Liver (tissue), 9 donors: ENCODE data around the gene PTCD1. TPM values are rescaled to one million over a fixed set of nuclear protein-coding genes. Genes with fewer than 3 reads are reported as not detected.
A peak's percentile ranks its signal among the peaks of the same experiment; 100 is the strongest.

Experiments
- DNase-seq: peaks from one replicate; pipeline ENCODE4 v3.0.0-alpha.2; 2017; ENCODE audit warnings: low spot score
- H3K27ac ChIP-seq, 2 donors: one replicate each; pipeline ENCODE4 v1.7.0; 2013; ENCODE audit warnings: inconsistent platforms in 2 of 2, low read length in 2 of 2, control low read depth in 1 of 2, low read depth in 1 of 2, mild to moderate bottlenecking in 1 of 2
- H3K27me3 ChIP-seq, 4 donors: one replicate each; pipeline versions ENCODE4 v1.6.1 to v1.7.0; 2013; ENCODE audit warnings: low read length in 3 of 4, inconsistent platforms in 1 of 4, mild to moderate bottlenecking in 1 of 4, moderate library complexity in 1 of 4; ENCODE audit not compliant: control insufficient read depth in 4 of 4, insufficient read depth in 4 of 4
- H3K36me3 ChIP-seq, 4 donors: one replicate each; pipeline versions ENCODE4 v1.6.1 to v1.7.0; 2013; ENCODE audit warnings: low read length in 3 of 4, mild to moderate bottlenecking in 3 of 4, low read depth in 1 of 4, moderate library complexity in 1 of 4; ENCODE audit not compliant: control insufficient read depth in 4 of 4, insufficient read depth in 3 of 4
- H3K4me1 ChIP-seq, 4 donors: one replicate each; pipeline versions ENCODE4 v1.6.1 to v1.7.0; 2013; ENCODE audit warnings: low read length in 3 of 4, mild to moderate bottlenecking in 3 of 4, moderate library complexity in 1 of 4; ENCODE audit not compliant: control insufficient read depth in 4 of 4, insufficient read depth in 4 of 4
- H3K4me3 ChIP-seq, 3 donors: one replicate each; pipeline versions ENCODE4 v1.6.1 to v1.7.0; 2013; ENCODE audit warnings: low read length in 3 of 3, control low read depth in 1 of 3, low read depth in 1 of 3, mild to moderate bottlenecking in 1 of 3
- H3K9ac ChIP-seq, 2 donors: one replicate each; pipeline ENCODE4 v1.7.0; 2013; ENCODE audit warnings: low read length in 2 of 2, mild to moderate bottlenecking in 2 of 2, moderate library complexity in 2 of 2, control low read depth in 1 of 2, low read depth in 1 of 2
- H3K9me3 ChIP-seq, 4 donors: one replicate each; pipeline versions ENCODE4 v1.6.1 to v1.7.0; 2013; ENCODE audit warnings: low read length in 3 of 4; ENCODE audit not compliant: control insufficient read depth in 4 of 4
- ATF3 ChIP-seq: IDR thresholded peaks from 2 replicates; pipeline ENCODE4 v1.6.1; 2016; ENCODE audit warnings: antibody characterized with exemption
- CTCF ChIP-seq: fragments of 150-350 bp; IDR thresholded peaks from 2 replicates; pipeline ENCODE4 v1.5.1; 2017; ENCODE audit warnings: improper control_type of control experiment, low read depth, low read length; ENCODE audit not compliant: missing input control
- EGR1 ChIP-seq, 2 donors: IDR thresholded peaks; 2 replicates each; pipeline ENCODE4 v1.6.1; 2016 to 2018; ENCODE audit warnings: antibody characterized with exemption in 2 of 2, low read depth in 2 of 2
- FOXA1 ChIP-seq: IDR thresholded peaks from 2 replicates; pipeline ENCODE4 v1.6.1; 2016; ENCODE audit warnings: antibody characterized with exemption
- FOXA2 ChIP-seq: IDR thresholded peaks from 2 replicates; pipeline ENCODE4 v1.6.1; 2016; ENCODE audit warnings: antibody characterized with exemption
- HNF4A ChIP-seq, 2 donors: conservative IDR thresholded peaks; 2 replicates each; pipeline ENCODE4 v1.6.1; 2016; ENCODE audit warnings: antibody characterized with exemption in 2 of 2, mild to moderate bottlenecking in 2 of 2
- HNF4G ChIP-seq: IDR thresholded peaks from 2 replicates; pipeline ENCODE4 v1.6.1; 2016; ENCODE audit warnings: antibody characterized with exemption
- JUND ChIP-seq, 2 donors: IDR thresholded peaks; 2 replicates each; pipeline ENCODE4 v1.6.1; 2016; ENCODE audit warnings: antibody characterized with exemption in 2 of 2
- MAX ChIP-seq: IDR thresholded peaks from 2 replicates; pipeline ENCODE4 v1.6.1; 2016; ENCODE audit warnings: antibody characterized with exemption
- NR2F2 ChIP-seq: IDR thresholded peaks from 2 replicates; pipeline ENCODE4 v1.6.1; 2016; ENCODE audit warnings: antibody characterized with exemption
- RAD21 ChIP-seq, 2 donors: IDR thresholded peaks; 2 replicates each; pipeline ENCODE4 v1.6.1; 2016; ENCODE audit warnings: antibody characterized with exemption in 2 of 2, mild to moderate bottlenecking in 2 of 2
- REST ChIP-seq: IDR thresholded peaks from 2 replicates; pipeline ENCODE4 v1.6.1; 2016; ENCODE audit warnings: antibody characterized with exemption, mild to moderate bottlenecking
- RXRA ChIP-seq, 2 donors: IDR thresholded peaks; 2 replicates each; pipeline ENCODE4 v1.6.1; 2017 to 2018; ENCODE audit warnings: antibody characterized with exemption in 2 of 2, mild to moderate bottlenecking in 1 of 2
- SP1 ChIP-seq: IDR thresholded peaks from 2 replicates; pipeline ENCODE4 v1.6.1; 2018; ENCODE audit warnings: antibody characterized with exemption, mild to moderate bottlenecking
- YY1 ChIP-seq: IDR thresholded peaks from 2 replicates; pipeline ENCODE4 v1.6.1; 2016; ENCODE audit warnings: antibody characterized with exemption, mild to moderate bottlenecking
- ZBTB33 ChIP-seq: IDR thresholded peaks from 2 replicates; pipeline ENCODE4 v1.6.1; 2016; ENCODE audit warnings: antibody characterized with exemption
- WGBS: extraction: QIAGEN DNeasy Blood & Tissue Kit; methylation state at CpG from one replicate; pipeline ENCODE4 v1.1.7; 2013; 5-methylcytosine and 5-hydroxymethylcytosine counted together
- polyA plus RNA-seq, 2 donors: library from polyadenylated mRNA; stranded (reverse) in 1 of 2; unstranded in 1 of 2; fragments of 200-250 nt in 1 of 2; fragments of >200 nt in 1 of 2; fragmentation: Nextera tagmentation in 1 of 2; extraction: Ambion mirVana in 1 of 2; gene quantifications; one replicate each; pipeline versions ENCODE4 v1.2.1 to v1.2.3, GENCODE V29; 2013 to 2015
- total RNA-seq, 2 donors: library from RNA; depleted of rRNA; stranded (reverse); fragments of >200 nt; gene quantifications; one replicate each; pipeline ENCODE4 v1.2.3, GENCODE V29; 2014
- donor health status: healthy.
- donor health status: healthy.
- donor health status: healthy.
- donor health status: healthy.
- donor health status: healthy.

PTCD1 gene
- total and polyA plus RNA-seq, 4 donors, result 3.1 to 4.3 (median 3.8) TPM

- H3K9me3 ChIP-seq, result no peaks in the 10 kb centered on the region
- no peaks in the 10 kb centered on the region for H3K4me1 ChIP-seq
- no peaks in the 10 kb centered on the region for H3K27me3 ChIP-seq
- 97% methylated on average over 5 of the region's 5 CpGs for WGBS
- no peak for DNase-seq
- H3K36me3 ChIP-seq, result peaks cover 12 to 72% (median 23%) of the 10 kb centered on the region in 4 donors
- no peak overlapping the region for H3K27ac ChIP-seq
- H3K4me3 ChIP-seq, result no peak overlapping the region
- no peak overlapping the region for H3K9ac ChIP-seq
- no peak for TF ChIP-seq JUND (IDR thresholded peaks at IDR 0.05)
- no peak for TF ChIP-seq EGR1 (IDR thresholded peaks at IDR 0.05; ENCODE audit: low read depth in 2 of 2)
- TF ChIP-seq FOXA2, result no peak
- no peak for TF ChIP-seq SP1
- TF ChIP-seq NR2F2, result no peak
Measured at GRCh38 chr7:99449326-99449725, 10.7 kb upstream of the PTCD1 start.

- no peaks in the 10 kb centered on the region for H3K9me3 ChIP-seq
- WGBS, result 96% methylated on average over 10 of the region's 10 CpGs
- no peak for TF ChIP-seq RXRA (IDR thresholded peaks at IDR 0.05)
- TF ChIP-seq ATF3, result no peak
- TF ChIP-seq REST, result no peak
- no peak for TF ChIP-seq MAX
- no peak for TF ChIP-seq HNF4A (conservative IDR thresholded peaks at IDR 0.05)
- no peak for TF ChIP-seq YY1
- TF ChIP-seq HNF4G, result no peak
- TF ChIP-seq FOXA1, result no peak
- H3K27me3 ChIP-seq, result no peaks in the 10 kb centered on the region
- H3K36me3 ChIP-seq, result peaks cover 12 to 67% (median 19%) of the 10 kb centered on the region in 4 donors
- DNase-seq, result no peak
- H3K4me1 ChIP-seq, result no peaks in the 10 kb centered on the region
- H3K9ac ChIP-seq, result no peak overlapping the region
- H3K27ac ChIP-seq, result no peak overlapping the region
- no peak overlapping the region for H3K4me3 ChIP-seq
Measured at GRCh38 chr7:99448855-99449254, 10.3 kb upstream of the PTCD1 start.

- 90% methylated on average over 10 of the region's 10 CpGs for WGBS
- no peak overlapping the region for H3K9ac ChIP-seq
- DNase-seq, result no peak
- H3K36me3 ChIP-seq, result peaks cover 8 to 60% (median 13%) of the 10 kb centered on the region in 4 donors
- no peaks in the 10 kb centered on the region for H3K27me3 ChIP-seq
- no peaks in the 10 kb centered on the region for H3K9me3 ChIP-seq
- H3K4me3 ChIP-seq, result no peak overlapping the region
- H3K4me1 ChIP-seq, result no peaks in the 10 kb centered on the region
- no peak overlapping the region for H3K27ac ChIP-seq
- no peak for TF ChIP-seq FOXA2
- no peak for TF ChIP-seq HNF4G
- TF ChIP-seq EGR1 (IDR thresholded peaks at IDR 0.05; ENCODE audit: low read depth in 2 of 2), result no peak
- TF ChIP-seq ATF3, result no peak
- no peak for TF ChIP-seq HNF4A (conservative IDR thresholded peaks at IDR 0.05)
- no peak for TF ChIP-seq NR2F2
- no peak for TF ChIP-seq REST
- TF ChIP-seq RXRA (IDR thresholded peaks at IDR 0.05), result no peak
- TF ChIP-seq RAD21 (IDR thresholded peaks at IDR 0.05), result peak in 1 of 2 donors; percentile 43
- peak; percentile 16 for TF ChIP-seq CTCF
- no peak for TF ChIP-seq ZBTB33
- TF ChIP-seq YY1, result no peak
Measured at GRCh38 chr7:99447943-99448342, 9.3 kb upstream of the PTCD1 start.
